ENCODE results near the gene PASK. TPM values are rescaled to one million over a fixed set of nuclear protein-coding genes. Genes with fewer than 3 reads are reported as not detected.

Gene PASK
- polyA plus RNA-seq, 1 donor from 2014 or later = 26.0 TPM

- Histone ChIP-seq H3K9ac (ENCODE audit: low read length) (no peak overlapping the region), H3K36me3 (ENCODE audit: insufficient read depth, low read length) (no peaks in the 10 kb centered on the region), H2AFZ (ENCODE audit: low read depth, low read length) (no peak overlapping the region), H3K27me3 (ENCODE audit: insufficient read depth, low read depth, low read length) (no peaks in the 10 kb centered on the region), H3F3A (ENCODE audit: insufficient read depth, low read length, poor library complexity, severe bottlenecking) (no peaks in the 10 kb centered on the region), H4K20me1 (ENCODE audit: insufficient read depth) (no peaks in the 10 kb centered on the region), H3K4me3 (ENCODE audit: low read length) (peak overlapping the region; percentile 98), H3K79me2 (replicated peaks; ENCODE audit: insufficient read depth, low read length) (peaks cover 7% of the 10 kb centered on the region), H3K27ac (ENCODE audit: low read length) (no peak overlapping the region), H3K9me2 (ENCODE audit: insufficient read depth, low read length) (no peaks in the 10 kb centered on the region), H3K4me2 (ENCODE audit: low read length) (no peak overlapping the region), H3K9me3 (ENCODE audit: low read length) (no peaks in the 10 kb centered on the region)
- TF ChIP-seq EZH2 (IDR thresholded peaks at IDR 0.05; ENCODE audit: borderline replicate concordance, insufficient read depth, low read length, poor library complexity, severe bottlenecking) = no peak
Measured at GRCh38 chr2:241151934-241152660, 2.8 kb upstream of the PASK start.

GRCh38 chr2:241150660-241151530, 1.6 kb upstream of the PASK start:
- Histone ChIP-seq H3K4me3 (ENCODE audit: low read length) (peak overlapping the region; percentile 98), H3K9ac (ENCODE audit: low read length) (peak overlapping the region; percentile 75), H3K9me3 (ENCODE audit: low read length) (no peaks in the 10 kb centered on the region), H3K9me2 (ENCODE audit: insufficient read depth, low read length) (no peaks in the 10 kb centered on the region), H3K36me3 (ENCODE audit: insufficient read depth, low read length) (no peaks in the 10 kb centered on the region), H3K27me3 (ENCODE audit: insufficient read depth, low read depth, low read length) (no peaks in the 10 kb centered on the region), H3K27ac (ENCODE audit: low read length) (peak overlapping the region; percentile 49), H3K79me2 (replicated peaks; ENCODE audit: insufficient read depth, low read length) (peaks cover 7% of the 10 kb centered on the region), H4K20me1 (ENCODE audit: insufficient read depth) (no peaks in the 10 kb centered on the region), H3K4me2 (ENCODE audit: low read length) (peak overlapping the region; percentile 67), H2AFZ (ENCODE audit: low read depth, low read length) (no peak overlapping the region), H3F3A (ENCODE audit: insufficient read depth, low read length, poor library complexity, severe bottlenecking) (no peaks in the 10 kb centered on the region)
- TF ChIP-seq TAF1 (IDR thresholded peaks at IDR 0.05; ENCODE audit: low read depth) = peak; percentile 17
- TF ChIP-seq RAD21 (conservative IDR thresholded peaks at IDR 0.05) = no peak
- TF ChIP-seq POLR2AphosphoS5 (IDR thresholded peaks at IDR 0.05) = no peak
- no peak for TF ChIP-seq SMC3 (conservative IDR thresholded peaks at IDR 0.05; ENCODE audit: poor library complexity)
- no peak for TF ChIP-seq EP300 (conservative IDR thresholded peaks at IDR 0.05; ENCODE audit: poor library complexity, severe bottlenecking)
- TF ChIP-seq MXI1 (conservative IDR thresholded peaks at IDR 0.05; ENCODE audit: poor library complexity, severe bottlenecking) = peak; percentile 45

- TF ChIP-seq MXI1 (conservative IDR thresholded peaks at IDR 0.05; ENCODE audit: poor library complexity, severe bottlenecking) (peak; percentile 77), EZH2 (IDR thresholded peaks at IDR 0.05; ENCODE audit: borderline replicate concordance, insufficient read depth, low read length, poor library complexity, severe bottlenecking) (no peak), REST (IDR thresholded peaks at IDR 0.05; ENCODE audit: borderline replicate concordance) (peak; percentile 59), POLR2AphosphoS5 (IDR thresholded peaks at IDR 0.05) (peak; percentile 82), SMC3 (conservative IDR thresholded peaks at IDR 0.05; ENCODE audit: poor library complexity) (no peak), TAF1 (IDR thresholded peaks at IDR 0.05; ENCODE audit: low read depth) (peak; percentile 88), EP300 (conservative IDR thresholded peaks at IDR 0.05; ENCODE audit: poor library complexity, severe bottlenecking) (peak; percentile 4), CTCF (IDR thresholded peaks at IDR 0.05; ENCODE audit: poor library complexity, severe bottlenecking) (peak; percentile 40), RAD21 (conservative IDR thresholded peaks at IDR 0.05) (no peak)
- Histone ChIP-seq H3K27me3 (ENCODE audit: insufficient read depth, low read depth, low read length) (no peaks in the 10 kb centered on the region), H3K9ac (ENCODE audit: low read length) (peak within 1 kb of the TSS; percentile 75), H3K79me2 (replicated peaks; ENCODE audit: insufficient read depth, low read length) (peaks cover 7% of the 10 kb centered on the region), H3K9me2 (ENCODE audit: insufficient read depth, low read length) (no peaks in the 10 kb centered on the region), H3K36me3 (ENCODE audit: insufficient read depth, low read length) (no peaks in the 10 kb centered on the region), H3K9me3 (ENCODE audit: low read length) (no peaks in the 10 kb centered on the region), H3K27ac (ENCODE audit: low read length) (peak within 1 kb of the TSS; percentile 76), H3F3A (ENCODE audit: insufficient read depth, low read length, poor library complexity, severe bottlenecking) (no peaks in the 10 kb centered on the region), H3K4me3 (ENCODE audit: low read length) (peak within 1 kb of the TSS; percentile 98), H3K4me2 (ENCODE audit: low read length) (peak within 1 kb of the TSS; percentile 67), H4K20me1 (ENCODE audit: insufficient read depth) (no peaks in the 10 kb centered on the region), H2AFZ (ENCODE audit: low read depth, low read length) (peak within 1 kb of the TSS; percentile 74)
Measured at GRCh38 chr2:241149925-241150659, 820 bp upstream of the PASK start, which contains the start of gene PPP1R7. TSS of gene PPP1R7 (plus strand) at chr2:241150467. CDS start at chr2:241150496, 29 bp downstream.
